Measurements from ENCODE around the gene FAR1.

The FAR1 gene

DNA sequence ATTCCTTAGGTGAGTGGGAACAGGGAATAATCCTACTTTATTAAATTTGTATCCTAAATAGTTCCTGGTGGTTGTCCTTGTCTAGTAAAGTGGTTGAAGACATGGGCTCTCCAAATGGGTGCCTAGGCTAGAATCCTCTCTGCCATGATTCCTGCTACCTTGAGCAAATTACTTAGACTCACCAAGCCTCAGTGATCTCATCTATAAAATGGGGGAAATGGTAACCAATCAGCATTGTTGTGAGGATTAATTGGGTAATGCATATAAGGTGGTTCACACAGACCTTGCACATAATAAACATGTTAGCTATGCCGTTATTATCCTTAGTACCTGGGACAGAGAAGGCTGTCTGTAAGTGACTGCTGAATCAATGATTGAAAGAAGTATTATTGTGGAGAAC lies 109.9 kb downstream of the FAR1 start:
- no peak for DNase-seq

DNA sequence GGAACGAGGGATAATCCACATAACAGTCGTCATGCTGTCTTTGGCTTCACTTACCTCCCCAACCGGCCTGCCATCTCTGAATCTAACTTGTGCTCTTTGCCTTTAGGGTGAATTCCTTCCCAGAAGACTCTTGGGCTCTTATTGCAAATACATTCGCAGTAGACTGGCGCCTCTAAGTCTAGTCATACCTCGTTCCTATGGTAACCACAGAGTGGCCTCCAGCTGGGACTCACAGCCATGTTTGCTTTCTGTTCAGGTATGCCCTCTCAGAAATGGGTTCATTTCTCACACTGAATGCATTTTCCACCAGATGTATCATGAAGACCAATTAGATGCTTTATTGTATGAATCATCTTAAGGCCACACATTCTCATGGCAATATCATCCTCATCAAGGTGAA lies 112.7 kb downstream of the FAR1 start:
- DNase-seq: no peak

Data from activated CD4-positive, CD25-positive, alpha-beta regulatory T cell (primary cell).